ENCODE measurements around the gene GDE1. TPM values are rescaled to one million over a fixed set of nuclear protein-coding genes. Genes with fewer than 3 reads are reported as not detected.

GDE1 gene
- total RNA-seq, 2 experiments from 2014 or later, result 20.0 TPM

DNA sequence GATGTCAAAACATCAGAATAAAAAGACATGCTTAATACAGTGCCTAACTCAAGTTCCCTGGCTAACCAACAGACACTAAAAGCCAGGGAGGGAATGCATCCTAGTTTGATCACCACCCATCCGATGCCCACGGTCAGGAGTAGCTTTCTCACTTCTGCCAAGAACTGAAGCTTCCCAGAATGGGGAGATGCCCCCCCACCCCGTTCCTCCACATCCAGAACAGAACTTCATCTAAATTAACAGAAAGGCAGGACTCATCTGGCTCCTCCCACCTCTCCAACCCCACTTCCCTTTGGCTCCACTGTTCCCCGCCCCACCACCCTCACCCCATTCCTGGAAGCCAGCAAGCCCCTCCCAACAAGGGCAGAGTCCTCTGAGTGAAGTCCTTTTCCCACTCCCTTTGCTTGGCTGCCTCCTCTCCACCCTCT, 33.7 kb downstream of the GDE1 start:
- Mint-ChIP-seq H3K4me3 (no peak overlapping the region), H3K27ac (no peak overlapping the region), H3K36me3 (ENCODE audit: low read depth) (no peaks in the 10 kb centered on the region), H3K27me3 (no peaks in the 10 kb centered on the region), H3K9me3 (no peaks in the 10 kb centered on the region), H3K4me1 (ENCODE audit: low read depth) (no peaks in the 10 kb centered on the region)
- CTCF ChIA-PET, result no interaction called here
- DNase-seq (no peak), ATAC-seq (no peak)
- POLR2A ChIA-PET, result no interaction called here
- TF ChIP-seq, protein P1, sequence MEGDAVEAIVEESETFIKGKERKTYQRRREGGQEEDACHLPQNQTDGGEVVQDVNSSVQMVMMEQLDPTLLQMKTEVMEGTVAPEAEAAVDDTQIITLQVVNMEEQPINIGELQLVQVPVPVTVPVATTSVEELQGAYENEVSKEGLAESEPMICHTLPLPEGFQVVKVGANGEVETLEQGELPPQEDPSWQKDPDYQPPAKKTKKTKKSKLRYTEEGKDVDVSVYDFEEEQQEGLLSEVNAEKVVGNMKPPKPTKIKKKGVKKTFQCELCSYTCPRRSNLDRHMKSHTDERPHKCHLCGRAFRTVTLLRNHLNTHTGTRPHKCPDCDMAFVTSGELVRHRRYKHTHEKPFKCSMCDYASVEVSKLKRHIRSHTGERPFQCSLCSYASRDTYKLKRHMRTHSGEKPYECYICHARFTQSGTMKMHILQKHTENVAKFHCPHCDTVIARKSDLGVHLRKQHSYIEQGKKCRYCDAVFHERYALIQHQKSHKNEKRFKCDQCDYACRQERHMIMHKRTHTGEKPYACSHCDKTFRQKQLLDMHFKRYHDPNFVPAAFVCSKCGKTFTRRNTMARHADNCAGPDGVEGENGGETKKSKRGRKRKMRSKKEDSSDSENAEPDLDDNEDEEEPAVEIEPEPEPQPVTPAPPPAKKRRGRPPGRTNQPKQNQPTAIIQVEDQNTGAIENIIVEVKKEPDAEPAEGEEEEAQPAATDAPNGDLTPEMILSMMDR (IDR thresholded peaks at IDR 0.05), result no peak
- intact Hi-C loops (cut with micrococcal nuclease), result no loop called here

DNA sequence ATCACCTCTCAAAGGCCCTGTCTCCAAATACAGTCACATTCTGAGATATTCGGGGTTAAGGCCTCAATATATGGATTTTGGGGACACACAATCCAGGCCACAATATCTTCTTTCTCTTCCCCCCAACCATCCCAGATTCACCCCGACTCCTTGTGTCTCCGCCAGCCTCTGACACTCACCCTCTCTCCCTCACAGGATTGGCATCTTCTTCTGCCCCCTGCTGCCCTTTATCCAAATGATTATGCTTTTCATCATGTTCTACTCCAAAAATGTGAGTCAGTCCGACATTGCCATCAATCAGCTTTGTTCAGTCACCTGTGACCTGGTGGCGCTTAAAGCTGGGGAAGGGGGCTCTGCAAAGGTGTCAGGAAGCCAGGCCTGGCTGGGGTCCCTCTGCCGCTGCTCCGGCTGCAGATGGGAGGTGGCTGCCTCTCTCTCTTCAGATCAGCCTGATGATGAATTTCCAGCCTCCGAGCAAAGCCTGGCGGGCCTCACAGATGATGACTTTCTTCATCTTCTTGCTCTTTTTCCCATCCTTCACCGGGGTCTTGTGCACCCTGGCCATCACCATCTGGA, 35.1 kb downstream of the GDE1 start:
- Mint-ChIP-seq H3K4me3 (no peak overlapping the region), H3K36me3 (ENCODE audit: low read depth) (no peaks in the 10 kb centered on the region), H3K9me3 (no peaks in the 10 kb centered on the region), H3K27ac (no peak overlapping the region), H3K4me1 (ENCODE audit: low read depth) (no peaks in the 10 kb centered on the region), H3K27me3 (no peaks in the 10 kb centered on the region)
- ChIA-PET POLR2A (no interaction called here), CTCF (no interaction called here)
- DNase-seq (no peak), ATAC-seq (no peak)
- intact Hi-C loops (cut with micrococcal nuclease), result no loop called here
- TF ChIP-seq, protein P1 (IDR thresholded peaks at IDR 0.05), result no peak

DNA sequence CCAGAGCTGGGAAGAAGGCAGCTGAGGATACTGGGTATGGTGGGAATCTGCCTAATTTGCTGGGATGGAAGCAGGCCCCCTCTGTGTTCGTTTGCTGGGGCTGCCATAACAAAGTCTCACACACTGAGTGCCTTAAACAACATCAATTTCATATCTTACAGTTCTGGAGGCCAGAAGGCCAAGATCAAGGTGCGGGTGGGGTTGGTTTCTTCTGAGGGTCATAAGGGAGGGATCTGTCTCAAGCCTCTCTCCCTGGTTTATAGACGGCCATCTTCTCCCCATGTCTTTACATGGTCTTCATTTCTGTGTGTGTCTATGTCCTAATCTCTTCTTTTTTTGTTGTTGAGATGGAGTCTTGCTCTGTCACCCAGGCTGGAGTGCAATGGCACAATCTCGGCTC, 35.8 kb downstream of the GDE1 start:
- no peak overlapping the region for H3K4me3 Mint-ChIP-seq
- no peak overlapping the region for H3K27ac Mint-ChIP-seq
- TF ChIP-seq, protein P1 (IDR thresholded peaks at IDR 0.05), result no peak
- H3K27me3 Mint-ChIP-seq, result peaks cover 2% of the 10 kb centered on the region
- ATAC-seq (no peak), DNase-seq (no peak)
- intact Hi-C loops (cut with micrococcal nuclease), result no loop called here
- ChIA-PET CTCF (no interaction called here), POLR2A (no interaction called here)
- H3K36me3 Mint-ChIP-seq (ENCODE audit: low read depth), result no peaks in the 10 kb centered on the region
- no peaks in the 10 kb centered on the region for H3K9me3 Mint-ChIP-seq
- H3K4me1 Mint-ChIP-seq (ENCODE audit: low read depth), result no peaks in the 10 kb centered on the region

DNA sequence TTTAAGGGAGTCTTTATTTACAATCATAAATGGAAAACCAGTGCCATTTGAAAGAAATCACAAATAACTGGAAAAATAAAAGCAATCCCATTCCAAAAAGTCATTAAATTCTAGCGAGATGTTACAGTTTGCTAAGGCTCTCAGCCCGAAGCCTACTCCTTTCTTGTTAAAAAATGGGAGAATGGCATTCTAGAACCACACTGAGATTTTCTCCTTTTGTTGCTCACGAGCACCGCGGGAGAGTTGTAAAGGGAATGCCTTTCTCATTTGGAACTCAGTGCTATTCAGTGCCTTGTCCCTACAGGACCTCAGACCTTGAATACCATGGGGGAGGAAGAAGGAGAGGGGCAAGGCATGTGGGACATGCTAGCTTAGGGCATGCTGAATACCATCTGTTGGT, 36.3 kb downstream of the GDE1 start:
- peaks cover 2% of the 10 kb centered on the region for H3K27me3 Mint-ChIP-seq

GRCh38 chr16:19484096-19484495, 37.8 kb downstream of the GDE1 start:
- peaks cover 4% of the 10 kb centered on the region for H3K27me3 Mint-ChIP-seq
- H3K4me1 Mint-ChIP-seq (ENCODE audit: low read depth), result no peaks in the 10 kb centered on the region
- H3K4me3 Mint-ChIP-seq, result no peak overlapping the region
- intact Hi-C loops (cut with micrococcal nuclease), result no loop called here
- DNase-seq, result no peak
- H3K36me3 Mint-ChIP-seq (ENCODE audit: low read depth), result no peaks in the 10 kb centered on the region
- H3K27ac Mint-ChIP-seq, result no peak overlapping the region
- ChIA-PET CTCF (no interaction called here), POLR2A (no interaction called here)
- TF ChIP-seq, protein P1 (IDR thresholded peaks at IDR 0.05), result no peak
- ATAC-seq, result no peak
- no peaks in the 10 kb centered on the region for H3K9me3 Mint-ChIP-seq

More for the DNA sequence above, 36.3 kb downstream of the GDE1 start:
- DNase-seq, result no peak
- Mint-ChIP-seq H3K4me3 (no peak overlapping the region), H3K27ac (no peak overlapping the region), H3K4me1 (ENCODE audit: low read depth) (no peaks in the 10 kb centered on the region), H3K9me3 (no peaks in the 10 kb centered on the region), H3K36me3 (ENCODE audit: low read depth) (no peaks in the 10 kb centered on the region)
- TF ChIP-seq, protein P1 (IDR thresholded peaks at IDR 0.05), result no peak
- ChIA-PET POLR2A (no interaction called here), CTCF (no interaction called here)
- intact Hi-C loops (cut with micrococcal nuclease), result no loop called here
- ATAC-seq, result no peak
